Measurements from ENCODE around the gene MYL12A.
A peak's percentile ranks its signal among the peaks of the same experiment; 100 is the strongest.

MYL12A gene

GRCh38 chr18:3251963-3252277 is 4.3 kb downstream of the MYL12A start:
- peaks cover 40 to 41% (median 40%) of the 10 kb centered on the region in 3 donors for H3K36me3 ChIP-seq
- intact Hi-C loops (cut with DNase I; ENCODE audit: low total_unique reads): no loop called here
- peaks cover 0 to 78% (median 39%) of the 10 kb centered on the region in 4 donors for H3K4me1 ChIP-seq
- H3K27ac ChIP-seq: peak overlapping the region; percentile 93 to 98
- no peaks in the 10 kb centered on the region for H3K27me3 ChIP-seq
- no peak for DNase-seq
- H3K9me3 ChIP-seq: no peaks in the 10 kb centered on the region
- H3K4me3 ChIP-seq: peak overlapping the region; percentile 75 to 98
- no peak for TF ChIP-seq CTCF (IDR thresholded peaks at IDR 0.05)

- no peaks in the 10 kb centered on the region for H3K9me3 ChIP-seq
- TF ChIP-seq CTCF (IDR thresholded peaks at IDR 0.05): no peak
- peaks cover 48 to 50% (median 48%) of the 10 kb centered on the region in 3 donors for H3K36me3 ChIP-seq
- no peaks in the 10 kb centered on the region for H3K27me3 ChIP-seq
- H3K4me3 ChIP-seq: peak overlapping the region; percentile 1 to 6
- intact Hi-C loops (cut with DNase I; ENCODE audit: low total_unique reads): no loop called here
- H3K27ac ChIP-seq: peak overlapping the region; percentile 93 to 98
- DNase-seq: no peak
- H3K4me1 ChIP-seq: peaks cover 0 to 87% (median 46%) of the 10 kb centered on the region in 4 donors
Measured at GRCh38 chr18:3252843-3253242, 5.2 kb downstream of the MYL12A start.

GRCh38 chr18:3254725-3255124 is 7.1 kb downstream of the MYL12A start:
- DNase-seq: no peak
- Histone ChIP-seq H3K27ac (peak overlapping the region; percentile 13 to 98), H3K27me3 (no peaks in the 10 kb centered on the region), H3K4me3 (no peak overlapping the region), H3K36me3 (peaks cover 58 to 60% (median 60%) of the 10 kb centered on the region in 3 donors), H3K4me1 (peaks cover 0 to 94% (median 45%) of the 10 kb centered on the region in 4 donors), H3K9me3 (no peaks in the 10 kb centered on the region)
- no peak for TF ChIP-seq CTCF (IDR thresholded peaks at IDR 0.05)
- intact Hi-C loops (cut with DNase I; ENCODE audit: low total_unique reads): no loop called here

- peak overlapping the region; percentile 13 to 98 for H3K27ac ChIP-seq
- intact Hi-C loops (cut with DNase I; ENCODE audit: low total_unique reads): no loop called here
- DNase-seq: no peak
Measured at GRCh38 chr18:3255611-3256165, 8.1 kb downstream of the MYL12A start.

GRCh38 chr18:3256693-3257626 is 9.4 kb downstream of the MYL12A start:
- Histone ChIP-seq H3K9me3 (no peaks in the 10 kb centered on the region), H3K4me1 (peaks cover 0 to 87% (median 47%) of the 10 kb centered on the region in 4 donors), H3K27me3 (no peaks in the 10 kb centered on the region), H3K36me3 (peaks cover 56 to 60% (median 60%) of the 10 kb centered on the region in 3 donors), H3K27ac (peak overlapping the region; percentile 43 to 98), H3K4me3 (no peak overlapping the region)
- intact Hi-C loops (cut with DNase I; ENCODE audit: low total_unique reads): no loop called here
- no peak for DNase-seq
- no peak for TF ChIP-seq CTCF (IDR thresholded peaks at IDR 0.05)

More at GRCh38 chr18:3255611-3256165, 8.1 kb downstream of the MYL12A start:
- Histone ChIP-seq H3K4me3 (no peak overlapping the region), H3K36me3 (peaks cover 56 to 60% (median 60%) of the 10 kb centered on the region in 3 donors), H3K9me3 (no peaks in the 10 kb centered on the region), H3K27me3 (no peaks in the 10 kb centered on the region), H3K4me1 (peaks cover 0 to 94% (median 49%) of the 10 kb centered on the region in 4 donors)
- TF ChIP-seq CTCF (IDR thresholded peaks at IDR 0.05): no peak

All from tibial artery (tissue), 4 donors.